SHP77 (cell line): ENCODE measurements around the gene MCC.

Experiments used
- DNase-seq, 2 experiments: peaks; one replicate each; lab custom pipeline; 2025; lab: John Stamatoyannopoulos, UW

Gene MCC

GRCh38 chr5:113364466-113364865 lies 123.8 kb downstream of the MCC start:
- DNase-seq: no peak

GRCh38 chr5:113361701-113362100 lies 126.6 kb downstream of the MCC start:
- DNase-seq: no peak

- no peak for DNase-seq
These were observed 128.8 kb downstream of the MCC start for GRCh38 chr5:113359419-113359818.

- DNase-seq: no peak
These were observed 129.6 kb downstream of the MCC start for GRCh38 chr5:113358696-113359095.

- DNase-seq: no peak
These were observed 130.4 kb downstream of the MCC start for GRCh38 chr5:113357696-113358476.

- DNase-seq: no peak
These were observed 131.8 kb downstream of the MCC start for GRCh38 chr5:113356487-113356886.

GRCh38 chr5:113354055-113354454 lies 134.2 kb downstream of the MCC start:
- DNase-seq: no peak

- DNase-seq: no peak
These were observed 140.7 kb downstream of the MCC start for GRCh38 chr5:113347572-113347971.

- DNase-seq: no peak
These were observed 143.0 kb downstream of the MCC start for GRCh38 chr5:113344973-113345940.

GRCh38 chr5:113343343-113343742 lies 144.9 kb downstream of the MCC start:
- DNase-seq: no peak

- peak; percentile 73 to 85 for DNase-seq
These were observed 147.7 kb downstream of the MCC start for GRCh38 chr5:113340537-113340936.

- DNase-seq: no peak
These were observed 149.6 kb downstream of the MCC start for GRCh38 chr5:113338628-113339027.

GRCh38 chr5:113337515-113338415 lies 150.5 kb downstream of the MCC start:
- no peak for DNase-seq

- DNase-seq: peak in 1 of 2 experiments; percentile 36
These were observed 151.3 kb downstream of the MCC start for GRCh38 chr5:113336975-113337374.

- no peak for DNase-seq
These were observed 154.8 kb downstream of the MCC start for GRCh38 chr5:113333411-113333810.

- DNase-seq: peak; percentile 28 to 39
These were observed 157.1 kb downstream of the MCC start for GRCh38 chr5:113331209-113331551.

GRCh38 chr5:113330533-113331208 lies 157.6 kb downstream of the MCC start:
- peak; percentile 25 to 30 for DNase-seq

- no peak for DNase-seq
These were observed 158.3 kb downstream of the MCC start for GRCh38 chr5:113329981-113330380.

GRCh38 chr5:113325054-113325453 lies 163.2 kb downstream of the MCC start:
- no peak for DNase-seq

- DNase-seq: no peak
These were observed 167.0 kb downstream of the MCC start for GRCh38 chr5:113321276-113321675.

GRCh38 chr5:113320273-113320780 lies 167.9 kb downstream of the MCC start:
- DNase-seq: no peak
